Activated naive CD8-positive, alpha-beta T cell treated with anti-CD3 and anti-CD28 coated beads, Interleukin-2, amount 50 U/mL, for 24 hours (primary cell): ENCODE results near the gene SLC22A1.
"Not testable (repeated sequence)": the region's sequence is repeated elsewhere in the genome, so short reads cannot be mapped to it uniquely, and the experiment has no call there.

Source experiments
- ATAC-seq: fragments of 150-1000 bp; cut with Tn5 transposase; one replicate; pipeline ENCODE4 v1.10.0; 2021
- DNase-seq: peaks from one replicate; pipeline ENCODE4 v3.0.0; 2021
- H3K27ac Mint-ChIP-seq: one replicate; pipeline ENCODE4 v1.8.0; 2021; ENCODE audit warnings: mild to moderate bottlenecking, mixed read lengths
- H3K27me3 Mint-ChIP-seq: one replicate; pipeline ENCODE4 v1.8.0; 2021; ENCODE audit warnings: mixed read lengths
- H3K36me3 Mint-ChIP-seq: one replicate; pipeline ENCODE4 v1.8.0; 2021; ENCODE audit warnings: low read depth, mixed read lengths
- H3K4me1 Mint-ChIP-seq: one replicate; pipeline ENCODE4 v1.8.0; 2021; ENCODE audit warnings: mixed read lengths
- H3K4me3 Mint-ChIP-seq: one replicate; pipeline ENCODE4 v1.8.0; 2021; ENCODE audit warnings: mild to moderate bottlenecking, moderate library complexity, mixed read lengths
- H3K9me3 Mint-ChIP-seq: one replicate; pipeline ENCODE4 v1.8.0; 2021; ENCODE audit warnings: mixed read lengths

The SLC22A1 gene

DNA sequence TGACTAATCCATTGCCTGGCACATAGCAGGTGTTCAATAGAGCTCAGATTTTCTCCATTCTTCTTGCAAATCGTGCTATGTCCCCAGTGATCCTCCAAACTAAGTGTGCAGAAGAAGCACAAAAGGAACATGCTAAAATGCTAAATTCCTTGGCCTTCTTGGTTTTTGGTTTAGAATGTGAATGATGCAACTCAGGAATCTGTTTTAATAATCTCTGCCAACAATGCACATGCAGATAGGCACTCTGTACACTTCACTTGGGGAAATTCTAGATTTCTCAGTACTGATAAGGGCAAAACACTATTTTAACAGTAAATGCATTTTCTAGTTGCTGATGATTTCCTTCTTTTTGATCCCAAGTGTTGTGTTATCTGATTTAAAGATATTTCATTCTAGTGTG lies 35.2 kb downstream of the SLC22A1 start:
- H3K4me3 Mint-ChIP-seq = no peak overlapping the region

DNA sequence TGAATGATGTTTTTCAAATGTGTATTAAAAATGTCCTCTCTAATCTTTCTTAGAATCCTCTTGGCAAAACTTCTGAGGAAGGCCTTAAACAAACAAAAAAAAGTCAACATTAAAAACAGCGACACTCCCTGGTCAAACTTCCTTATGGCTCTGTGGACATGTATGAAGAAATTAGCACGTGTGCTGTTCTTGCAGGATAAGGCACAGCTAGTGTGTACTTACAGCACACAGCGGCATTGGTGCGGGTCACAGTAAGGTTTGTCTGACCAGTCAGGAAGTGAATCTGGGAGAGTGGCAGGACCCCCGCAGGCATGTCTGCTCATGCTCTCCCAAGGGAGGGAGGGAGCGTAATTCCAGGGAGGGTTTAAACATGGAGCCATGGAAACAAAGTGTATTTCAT lies 38.8 kb downstream of the SLC22A1 start:
- no peaks in the 10 kb centered on the region for H3K4me1 Mint-ChIP-seq
- ATAC-seq (no peak), DNase-seq (no peak)
- H3K9me3 Mint-ChIP-seq = peaks cover 7% of the 10 kb centered on the region
- peaks cover 6% of the 10 kb centered on the region for H3K27me3 Mint-ChIP-seq
- H3K4me3 Mint-ChIP-seq = no peak overlapping the region
- no peak overlapping the region for H3K27ac Mint-ChIP-seq
- peaks cover 4% of the 10 kb centered on the region for H3K36me3 Mint-ChIP-seq

More for the DNA sequence above, 35.2 kb downstream of the SLC22A1 start:
- ATAC-seq (no peak), DNase-seq (no peak)
- Mint-ChIP-seq H3K27me3 (no peaks in the 10 kb centered on the region), H3K36me3 (peaks cover 15% of the 10 kb centered on the region), H3K27ac (no peak overlapping the region), H3K4me1 (no peaks in the 10 kb centered on the region), H3K9me3 (peaks cover 4% of the 10 kb centered on the region)

- Mint-ChIP-seq H3K36me3 (peaks cover 4% of the 10 kb centered on the region), H3K4me3 (no peak overlapping the region), H3K9me3 (peaks cover 7% of the 10 kb centered on the region), H3K27me3 (peaks cover 6% of the 10 kb centered on the region), H3K4me1 (no peaks in the 10 kb centered on the region), H3K27ac (no peak overlapping the region)
- ATAC-seq (no peak), DNase-seq (no peak)
Measured at GRCh38 chr6:160160929-160161646, 39.5 kb downstream of the SLC22A1 start.

- Mint-ChIP-seq H3K4me3 (no peak overlapping the region), H3K4me1 (no peaks in the 10 kb centered on the region), H3K27me3 (peaks cover 6% of the 10 kb centered on the region), H3K27ac (no peak overlapping the region), H3K9me3 (peaks cover 7% of the 10 kb centered on the region), H3K36me3 (peaks cover 4% of the 10 kb centered on the region)
- DNase-seq (no peak), ATAC-seq (no peak)
Measured at GRCh38 chr6:160161647-160161986, 40.0 kb downstream of the SLC22A1 start.

- Mint-ChIP-seq H3K27ac (no peak overlapping the region), H3K36me3 (peaks cover 4% of the 10 kb centered on the region), H3K9me3 (peaks cover 7% of the 10 kb centered on the region), H3K4me3 (no peak overlapping the region), H3K27me3 (peaks cover 6% of the 10 kb centered on the region), H3K4me1 (no peaks in the 10 kb centered on the region)
- no peak for DNase-seq
- no peak for ATAC-seq
Measured at GRCh38 chr6:160162030-160162566, 40.5 kb downstream of the SLC22A1 start.

DNA sequence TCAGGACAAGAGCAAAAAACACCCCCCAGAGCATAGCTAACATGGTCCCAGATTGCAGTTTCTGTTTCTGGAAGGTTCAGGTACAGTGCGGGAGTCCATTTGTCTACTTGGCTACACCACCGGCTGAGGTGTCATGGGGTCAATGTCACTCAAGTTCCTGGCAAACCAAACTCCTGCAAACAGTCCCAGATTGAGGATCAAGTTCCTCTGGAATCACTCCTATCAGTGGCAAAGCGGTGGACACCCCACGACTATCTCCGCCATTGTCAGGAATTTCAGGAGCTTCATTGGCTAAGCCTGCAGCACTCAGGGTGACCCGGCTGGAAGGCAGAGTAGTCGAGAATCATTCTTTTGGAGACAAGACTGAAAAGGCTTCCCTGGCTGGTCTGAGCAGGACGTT lies 41.8 kb downstream of the SLC22A1 start:
- H3K27me3 Mint-ChIP-seq = peaks cover 6% of the 10 kb centered on the region
- no peak overlapping the region for H3K27ac Mint-ChIP-seq
- DNase-seq (no peak), ATAC-seq (no peak)
- H3K9me3 Mint-ChIP-seq = peaks cover 7% of the 10 kb centered on the region
- no peaks in the 10 kb centered on the region for H3K4me1 Mint-ChIP-seq
- H3K36me3 Mint-ChIP-seq = peaks cover 1% of the 10 kb centered on the region
- no peak overlapping the region for H3K4me3 Mint-ChIP-seq

- H3K27me3 Mint-ChIP-seq = peaks cover 6% of the 10 kb centered on the region
- DNase-seq (no peak), ATAC-seq (no peak)
- H3K36me3 Mint-ChIP-seq = no peaks in the 10 kb centered on the region
- peaks cover 7% of the 10 kb centered on the region for H3K9me3 Mint-ChIP-seq
- no peak overlapping the region for H3K4me3 Mint-ChIP-seq
- H3K4me1 Mint-ChIP-seq = no peaks in the 10 kb centered on the region
- no peak overlapping the region for H3K27ac Mint-ChIP-seq
Measured at GRCh38 chr6:160163912-160164311, 42.3 kb downstream of the SLC22A1 start.

- not testable (repeated sequence) for H3K27me3 Mint-ChIP-seq, ATAC-seq, DNase-seq, H3K4me3 Mint-ChIP-seq, H3K36me3 Mint-ChIP-seq, H3K4me1 Mint-ChIP-seq, H3K27ac Mint-ChIP-seq, H3K9me3 Mint-ChIP-seq
Measured at GRCh38 chr6:160165928-160166327, 44.3 kb downstream of the SLC22A1 start.

DNA sequence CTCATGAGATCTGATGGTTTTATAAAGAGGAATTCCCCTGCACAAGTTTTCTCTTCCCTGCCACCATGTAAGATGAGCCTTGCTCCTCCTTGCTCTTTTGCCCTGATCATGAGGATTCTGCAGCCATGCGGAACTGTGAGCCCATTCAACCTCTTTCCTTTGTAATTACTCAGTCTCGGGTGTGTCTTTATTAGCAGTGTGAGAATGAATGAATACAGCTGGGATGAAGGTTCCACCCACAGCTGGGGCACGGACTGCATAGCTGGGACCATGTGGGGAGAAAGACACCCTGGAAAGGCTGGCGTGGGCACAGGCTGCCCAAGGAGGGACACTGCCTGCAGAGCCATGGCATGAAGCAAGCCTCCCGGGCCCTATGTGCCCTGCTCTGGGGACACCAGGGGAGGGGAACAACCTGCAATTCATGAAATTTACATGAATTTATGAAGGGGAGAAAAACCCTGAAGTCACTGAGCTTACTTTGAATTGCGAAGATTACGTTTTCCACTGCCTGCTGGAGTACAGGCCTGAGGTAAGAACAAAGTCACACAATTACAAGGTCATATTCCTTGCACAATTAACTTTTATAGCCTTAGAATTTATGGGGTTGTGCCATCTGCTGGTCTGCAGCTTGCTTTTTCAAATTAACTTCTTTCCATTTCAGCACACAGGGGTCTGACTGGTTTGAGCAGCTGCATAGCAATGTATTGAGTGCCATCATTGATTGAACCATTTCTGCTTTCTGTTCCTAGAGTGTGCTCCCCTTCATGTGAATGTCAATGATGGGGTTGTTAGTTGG lies 46.2 kb downstream of the SLC22A1 start:
- DNase-seq (no peak), ATAC-seq (no peak)
- H3K27ac Mint-ChIP-seq = no peak overlapping the region
- H3K4me3 Mint-ChIP-seq = no peak overlapping the region
- H3K27me3 Mint-ChIP-seq = peaks cover 9% of the 10 kb centered on the region
- H3K9me3 Mint-ChIP-seq = peaks cover 7% of the 10 kb centered on the region
- no peaks in the 10 kb centered on the region for H3K36me3 Mint-ChIP-seq
- H3K4me1 Mint-ChIP-seq = no peaks in the 10 kb centered on the region

- Mint-ChIP-seq H3K27me3 (peaks cover 9% of the 10 kb centered on the region), H3K9me3 (peaks cover 3% of the 10 kb centered on the region), H3K4me3 (no peak overlapping the region), H3K4me1 (no peaks in the 10 kb centered on the region), H3K36me3 (no peaks in the 10 kb centered on the region), H3K27ac (no peak overlapping the region)
- DNase-seq = no peak
- ATAC-seq = no peak
Measured at GRCh38 chr6:160170018-160170680, 48.5 kb downstream of the SLC22A1 start.

GRCh38 chr6:160172704-160173103 lies 51.1 kb downstream of the SLC22A1 start:
- H3K27ac Mint-ChIP-seq = no peak overlapping the region
- no peaks in the 10 kb centered on the region for H3K9me3 Mint-ChIP-seq
- no peaks in the 10 kb centered on the region for H3K36me3 Mint-ChIP-seq
- DNase-seq (no peak), ATAC-seq (no peak)
- H3K27me3 Mint-ChIP-seq = peaks cover 7% of the 10 kb centered on the region
- H3K4me1 Mint-ChIP-seq = no peaks in the 10 kb centered on the region
- no peak overlapping the region for H3K4me3 Mint-ChIP-seq

DNA sequence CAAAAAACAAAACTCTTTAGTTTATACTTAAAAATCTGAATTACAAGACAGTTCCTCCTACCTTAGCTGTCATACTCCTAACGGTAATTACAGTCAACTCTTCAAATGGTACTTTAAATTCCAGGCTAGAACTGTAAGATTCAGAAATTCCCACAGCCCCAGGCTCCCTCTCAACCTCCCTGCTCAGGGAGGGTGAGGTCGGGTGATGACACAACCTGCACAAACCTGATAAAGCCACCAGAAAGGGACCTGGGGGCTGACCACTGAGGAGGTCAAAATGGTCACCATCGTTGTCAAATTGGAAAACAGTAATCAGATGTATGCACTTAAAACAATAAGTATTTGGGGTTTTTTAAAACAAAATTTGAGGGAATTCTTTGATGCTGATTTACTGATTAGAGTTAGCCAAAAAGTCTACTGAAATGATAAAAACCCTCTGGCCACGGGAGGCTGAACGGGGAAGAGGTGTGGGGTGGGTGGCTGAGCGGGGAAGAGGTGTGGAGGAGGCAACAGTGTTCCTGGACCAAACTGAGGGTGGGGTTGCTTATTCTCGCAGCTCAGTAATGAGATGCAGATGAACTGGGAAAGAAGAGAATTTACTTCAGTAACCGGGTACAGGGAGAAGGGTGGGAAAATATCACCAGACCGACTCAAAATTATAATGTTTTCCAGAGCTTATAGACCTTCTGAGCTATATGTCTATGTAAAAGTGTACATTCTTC lies 52.4 kb downstream of the SLC22A1 start:
- H3K9me3 Mint-ChIP-seq = no peaks in the 10 kb centered on the region
- H3K36me3 Mint-ChIP-seq = no peaks in the 10 kb centered on the region
- H3K4me1 Mint-ChIP-seq = no peaks in the 10 kb centered on the region
- H3K4me3 Mint-ChIP-seq = no peak overlapping the region
- peaks cover 9% of the 10 kb centered on the region for H3K27me3 Mint-ChIP-seq
- ATAC-seq = no peak
- no peak overlapping the region for H3K27ac Mint-ChIP-seq
- no peak for DNase-seq

DNA sequence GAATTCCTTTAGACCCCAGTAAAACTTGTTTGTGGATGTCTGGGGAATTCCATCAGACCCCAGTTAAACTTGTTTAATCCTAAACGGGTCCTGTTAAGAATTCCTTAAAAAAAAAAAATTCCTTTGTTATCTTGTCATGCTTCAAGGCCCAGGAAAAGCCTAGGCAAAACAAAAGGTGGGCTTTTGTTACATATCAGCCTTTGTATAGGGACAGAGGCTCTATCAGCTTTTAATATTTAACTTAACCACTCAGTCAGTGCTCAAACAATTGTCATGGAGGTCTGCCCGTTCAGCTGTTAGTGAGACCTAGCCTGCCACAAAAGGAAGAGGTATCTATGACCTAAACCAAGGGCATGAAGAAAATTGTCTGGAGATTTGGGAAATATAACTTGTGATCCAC lies 53.1 kb downstream of the SLC22A1 start:
- H3K27me3 Mint-ChIP-seq = peaks cover 9% of the 10 kb centered on the region

DNA sequence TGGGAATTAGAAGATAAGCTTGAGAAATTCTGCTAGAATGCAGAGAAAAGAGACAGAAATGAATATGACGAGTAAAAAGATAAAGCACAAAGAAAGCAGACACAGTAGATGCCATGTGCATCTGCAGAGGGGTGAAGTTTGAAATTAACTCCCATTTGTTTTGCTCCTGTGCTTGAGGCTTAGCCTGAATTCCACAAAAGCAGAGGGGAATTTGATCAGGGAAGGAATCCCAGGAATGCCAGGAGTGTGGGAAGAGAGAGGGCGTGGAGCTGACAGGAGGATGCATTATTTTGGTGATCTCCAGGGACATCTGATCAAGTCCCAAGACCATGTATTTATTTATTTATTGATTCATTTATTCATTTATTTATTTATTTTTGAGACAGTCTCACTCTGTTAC lies 55.6 kb downstream of the SLC22A1 start:
- Mint-ChIP-seq H3K4me1 (no peaks in the 10 kb centered on the region), H3K36me3 (no peaks in the 10 kb centered on the region), H3K4me3 (no peak overlapping the region), H3K27me3 (peaks cover 17% of the 10 kb centered on the region), H3K9me3 (no peaks in the 10 kb centered on the region), H3K27ac (no peak overlapping the region)
- ATAC-seq = no peak
- DNase-seq = no peak

More for the DNA sequence above, 53.1 kb downstream of the SLC22A1 start:
- Mint-ChIP-seq H3K4me1 (no peaks in the 10 kb centered on the region), H3K36me3 (no peaks in the 10 kb centered on the region), H3K27ac (no peak overlapping the region), H3K9me3 (no peaks in the 10 kb centered on the region), H3K4me3 (no peak overlapping the region)
- DNase-seq (no peak), ATAC-seq (no peak)
